ENCODE data around the gene HDAC4.

Gene HDAC4

DNA sequence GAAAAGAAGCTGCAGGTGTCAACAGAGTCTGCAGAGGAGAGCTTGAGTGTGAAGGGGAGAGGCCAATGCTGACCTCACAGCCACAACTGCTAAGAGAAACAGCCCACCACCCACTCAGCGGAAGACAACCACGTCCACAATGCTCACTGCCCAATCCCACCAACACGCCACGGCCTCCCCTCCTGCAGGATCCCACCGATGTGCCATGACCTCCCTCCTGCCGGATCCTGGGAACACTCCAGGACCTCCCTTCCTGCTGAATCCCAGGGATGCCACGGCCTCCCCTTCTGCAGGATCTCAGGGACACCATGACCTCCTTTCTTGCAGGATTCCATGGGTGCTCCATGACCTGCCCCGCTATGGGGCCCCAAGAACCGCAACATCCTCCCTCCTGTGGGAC lies 285.2 kb downstream of the HDAC4 start:
- DNase-seq (ENCODE audit: low read depth): no peak
- H3K4me3 ChIP-seq (ENCODE audit: control insufficient read depth, low read depth, low read length): no peak overlapping the region
- TF ChIP-seq, protein P1, sequence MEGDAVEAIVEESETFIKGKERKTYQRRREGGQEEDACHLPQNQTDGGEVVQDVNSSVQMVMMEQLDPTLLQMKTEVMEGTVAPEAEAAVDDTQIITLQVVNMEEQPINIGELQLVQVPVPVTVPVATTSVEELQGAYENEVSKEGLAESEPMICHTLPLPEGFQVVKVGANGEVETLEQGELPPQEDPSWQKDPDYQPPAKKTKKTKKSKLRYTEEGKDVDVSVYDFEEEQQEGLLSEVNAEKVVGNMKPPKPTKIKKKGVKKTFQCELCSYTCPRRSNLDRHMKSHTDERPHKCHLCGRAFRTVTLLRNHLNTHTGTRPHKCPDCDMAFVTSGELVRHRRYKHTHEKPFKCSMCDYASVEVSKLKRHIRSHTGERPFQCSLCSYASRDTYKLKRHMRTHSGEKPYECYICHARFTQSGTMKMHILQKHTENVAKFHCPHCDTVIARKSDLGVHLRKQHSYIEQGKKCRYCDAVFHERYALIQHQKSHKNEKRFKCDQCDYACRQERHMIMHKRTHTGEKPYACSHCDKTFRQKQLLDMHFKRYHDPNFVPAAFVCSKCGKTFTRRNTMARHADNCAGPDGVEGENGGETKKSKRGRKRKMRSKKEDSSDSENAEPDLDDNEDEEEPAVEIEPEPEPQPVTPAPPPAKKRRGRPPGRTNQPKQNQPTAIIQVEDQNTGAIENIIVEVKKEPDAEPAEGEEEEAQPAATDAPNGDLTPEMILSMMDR (conservative IDR thresholded peaks at IDR 0.05; ENCODE audit: control insufficient read depth, insufficient read depth, low read depth, low read length): no peak

- no peak for DNase-seq (ENCODE audit: low read depth)
- TF ChIP-seq, protein P1 (conservative IDR thresholded peaks at IDR 0.05; ENCODE audit: control insufficient read depth, insufficient read depth, low read depth, low read length): no peak
- no peak overlapping the region for H3K4me3 ChIP-seq (ENCODE audit: control insufficient read depth, low read depth, low read length)
Measured at GRCh38 chr2:239114616-239115265, 286.1 kb downstream of the HDAC4 start.

- H3K4me3 ChIP-seq (ENCODE audit: control insufficient read depth, low read depth, low read length): no peak overlapping the region
- DNase-seq (ENCODE audit: low read depth): no peak
- TF ChIP-seq, protein P1 (conservative IDR thresholded peaks at IDR 0.05; ENCODE audit: control insufficient read depth, insufficient read depth, low read depth, low read length): no peak
Measured at GRCh38 chr2:239114119-239114581, 286.7 kb downstream of the HDAC4 start.

- DNase-seq (ENCODE audit: low read depth): no peak
- TF ChIP-seq, protein P1 (conservative IDR thresholded peaks at IDR 0.05; ENCODE audit: control insufficient read depth, insufficient read depth, low read depth, low read length): no peak
- no peak overlapping the region for H3K4me3 ChIP-seq (ENCODE audit: control insufficient read depth, low read depth, low read length)
Measured at GRCh38 chr2:239113615-239114014, 287.2 kb downstream of the HDAC4 start.

DNA sequence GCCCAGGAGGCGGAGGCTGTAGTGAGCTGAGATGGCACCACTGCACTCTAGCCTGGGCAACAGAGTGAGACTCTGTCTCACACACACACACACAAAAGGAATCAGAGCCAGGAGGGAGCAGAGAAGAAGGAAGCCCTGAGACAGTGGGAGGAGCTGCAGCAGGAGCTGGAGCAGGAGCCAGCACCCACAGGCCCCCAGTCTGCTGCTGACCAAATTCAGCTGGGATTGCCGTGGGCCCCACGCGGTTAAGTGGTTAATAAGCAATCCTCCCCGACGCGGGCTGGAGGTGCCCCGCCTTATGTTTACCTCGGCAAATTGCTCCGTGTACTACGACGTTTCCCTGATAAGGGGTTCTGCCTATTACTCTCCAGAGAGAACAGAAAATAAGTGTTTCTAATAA lies 287.6 kb downstream of the HDAC4 start:
- TF ChIP-seq, protein P1 (conservative IDR thresholded peaks at IDR 0.05; ENCODE audit: control insufficient read depth, insufficient read depth, low read depth, low read length): no peak

GRCh38 chr2:239112127-239112774 lies 288.6 kb downstream of the HDAC4 start:
- H3K4me3 ChIP-seq (ENCODE audit: control insufficient read depth, low read depth, low read length): no peak overlapping the region
- TF ChIP-seq, protein P1 (conservative IDR thresholded peaks at IDR 0.05; ENCODE audit: control insufficient read depth, insufficient read depth, low read depth, low read length): no peak
- DNase-seq (ENCODE audit: low read depth): no peak

More for the DNA sequence above, 287.6 kb downstream of the HDAC4 start:
- DNase-seq (ENCODE audit: low read depth): no peak
- H3K4me3 ChIP-seq (ENCODE audit: control insufficient read depth, low read depth, low read length): no peak overlapping the region

All from fibroblast of mammary gland (primary cell).